Loucy (cell line): ENCODE results near the gene CACNA2D1.

Experiments
- CTCF ChIP-seq: fragments of 200-600 bp; sonication (generic); conservative IDR thresholded peaks from 2 replicates; pipeline ENCODE4 v1.5.1; 2014; ENCODE audit warnings: mild to moderate bottlenecking, antibody characterized with exemption, low read length
- EZH2phosphoT487 ChIP-seq: fragments of 200-600 bp; IDR thresholded peaks from 2 replicates; pipeline ENCODE4 v1.6.1; 2018; ENCODE audit warnings: antibody characterized with exemption, mild to moderate bottlenecking, moderate library complexity, borderline replicate concordance

- no peak for TF ChIP-seq CTCF
- TF ChIP-seq EZH2phosphoT487 = no peak
Measured at GRCh38 chr7:82275342-82275741, 168.2 kb downstream of the CACNA2D1 start.
